IPS-NIHi7 (cell line): ENCODE measurements around the gene CCDC142.
"Not testable (repeated sequence)": the region's sequence is repeated elsewhere in the genome, so short reads cannot be mapped to it uniquely, and the experiment has no call there.

ENCODE experiments used
- DNase-seq: peaks from one replicate; pipeline ENCODE4 v3.0.0; 2012; ENCODE audit warnings: mixed read lengths; ENCODE audit errors: extremely low spot score

Gene CCDC142

DNA sequence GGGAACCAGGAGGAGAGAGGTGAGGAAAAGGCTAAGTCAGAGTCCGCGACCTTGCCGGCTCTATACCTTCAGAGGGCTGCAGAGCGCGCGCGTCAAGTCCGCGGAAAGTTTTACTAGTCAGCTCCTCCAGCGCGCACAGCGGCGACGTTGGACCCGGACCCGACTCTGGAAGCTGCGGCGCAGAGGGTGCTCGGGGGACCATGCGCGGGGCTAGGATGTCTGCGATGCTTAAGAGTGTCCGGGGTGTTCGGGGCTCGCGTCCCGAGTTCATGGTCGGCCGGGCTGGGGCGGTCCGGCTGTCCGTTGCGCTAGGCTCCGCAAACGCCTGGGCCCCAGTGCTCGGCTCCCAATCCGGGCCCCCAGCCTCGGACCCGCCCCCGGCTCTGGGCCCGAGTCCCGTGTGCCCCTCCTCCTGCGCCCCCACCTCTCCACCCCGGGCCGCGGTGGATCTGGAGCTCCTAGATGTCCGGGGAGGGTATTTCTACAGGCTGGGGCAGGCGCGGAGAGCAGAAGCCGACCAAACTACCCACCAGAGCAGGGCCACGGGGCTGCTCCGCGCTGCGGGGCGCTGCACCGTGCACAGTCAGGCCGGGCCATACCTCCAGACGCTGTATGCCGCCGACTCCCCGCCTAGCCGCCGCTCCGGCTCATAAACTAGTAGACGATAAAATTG, 16.6 kb upstream of the CCDC142 start, which contains the start of gene LBX2:
Gene LBX2, minus strand, starts transcription at position 337 of the 673 bp plus-strand sequence. Its CDS starts 66 bp downstream, at position 271.
- peak; percentile 29 for DNase-seq

DNA sequence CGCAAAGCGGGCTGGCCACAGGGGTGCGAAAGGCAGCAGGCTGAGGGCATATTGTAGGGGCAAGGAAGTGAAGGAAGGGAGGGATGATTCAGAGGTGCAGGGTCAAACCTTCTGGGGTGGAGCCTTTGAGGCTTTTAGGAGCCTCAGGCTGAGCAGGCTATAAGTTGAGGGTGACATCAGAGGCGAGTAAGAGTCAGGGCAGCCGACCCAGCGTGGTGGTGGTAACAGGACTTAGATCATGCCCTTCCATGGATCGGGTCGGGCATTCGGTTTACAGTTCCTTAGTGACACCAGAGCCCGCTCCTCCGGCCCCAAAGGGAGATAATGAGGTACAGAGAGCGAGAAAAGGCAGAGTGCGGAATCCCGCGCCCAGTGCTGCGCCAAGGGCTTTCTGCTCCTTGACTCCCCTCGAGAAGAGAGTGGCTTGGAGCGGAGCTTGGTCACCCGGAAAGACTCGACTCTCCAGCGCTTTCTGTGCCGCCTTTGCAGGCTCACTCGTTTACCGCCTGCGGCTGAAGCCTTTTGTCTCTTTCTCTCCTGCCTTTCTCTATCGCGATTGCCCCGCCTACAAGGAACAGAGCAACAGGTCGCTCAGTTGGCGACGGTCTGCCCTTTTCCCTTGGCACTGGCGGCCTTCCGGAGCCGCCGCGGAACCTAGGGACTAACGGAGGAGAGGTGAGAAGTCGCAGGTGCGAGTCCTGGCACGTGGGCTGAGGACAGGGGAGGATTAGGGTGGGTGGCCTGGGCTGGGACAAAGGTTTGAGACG, 15.9 kb upstream of the CCDC142 start:
- peak; percentile 45 for DNase-seq

GRCh38 chr2:74497777-74498499, 15.1 kb upstream of the CCDC142 start:
- peak; percentile 37 for DNase-seq

DNA sequence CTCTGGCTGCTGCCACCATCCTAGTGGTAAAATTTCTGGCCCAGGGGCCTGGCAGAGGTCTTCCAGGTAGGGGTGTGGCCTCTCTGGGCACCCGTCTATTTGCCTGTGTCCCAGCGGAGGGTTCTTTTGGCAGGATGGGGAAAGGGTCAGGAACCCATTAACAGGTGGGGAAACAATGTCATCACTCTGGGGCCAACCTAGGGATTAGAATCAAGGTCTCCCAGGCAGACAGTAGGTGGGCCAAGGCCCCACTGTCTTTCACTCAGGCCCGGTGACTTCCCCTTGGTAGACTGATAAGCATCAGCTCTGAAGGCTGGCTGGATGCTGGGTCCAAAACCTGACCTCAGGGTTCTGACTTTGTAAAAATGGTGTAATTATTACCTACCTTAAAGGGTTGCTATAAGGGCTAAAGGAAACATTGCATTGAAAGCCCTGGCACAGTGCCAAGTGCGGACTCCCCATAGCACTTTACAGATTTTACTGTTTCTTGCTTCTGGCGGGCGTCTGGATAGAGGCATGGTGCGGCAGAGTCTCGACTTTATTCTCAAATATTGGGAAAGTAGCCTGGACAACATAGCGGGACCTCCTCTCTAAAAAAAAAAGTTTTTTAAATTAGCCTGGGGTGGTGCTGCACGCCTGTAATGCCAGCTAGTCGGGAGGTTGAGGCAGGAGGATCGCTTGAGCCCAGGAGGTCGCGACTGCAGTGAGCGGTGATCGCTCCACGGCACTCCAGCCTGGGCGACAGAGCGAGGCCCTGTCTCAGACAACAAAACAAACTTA, 14.4 kb upstream of the CCDC142 start:
- no peak for DNase-seq

DNA sequence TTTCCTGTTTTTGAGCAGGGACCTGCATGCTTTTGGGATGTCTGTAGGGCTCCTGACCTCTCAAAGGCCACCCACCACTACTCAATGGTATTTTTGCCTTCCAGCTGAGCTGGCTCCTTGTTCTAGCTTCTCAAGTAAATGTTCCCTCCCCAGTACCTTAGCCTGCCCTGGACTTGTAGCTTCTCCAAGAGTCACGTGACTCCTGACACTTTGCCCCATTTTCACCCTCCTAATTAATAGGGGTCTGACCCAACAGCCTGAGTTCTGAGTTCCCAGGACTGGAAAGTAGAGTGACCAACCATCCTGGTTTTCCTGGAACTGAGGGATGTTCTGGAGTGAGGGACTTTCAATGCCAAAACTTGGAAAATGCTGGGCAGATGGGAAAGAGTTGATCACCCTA, 12.6 kb upstream of the CCDC142 start:
- DNase-seq = no peak

DNA sequence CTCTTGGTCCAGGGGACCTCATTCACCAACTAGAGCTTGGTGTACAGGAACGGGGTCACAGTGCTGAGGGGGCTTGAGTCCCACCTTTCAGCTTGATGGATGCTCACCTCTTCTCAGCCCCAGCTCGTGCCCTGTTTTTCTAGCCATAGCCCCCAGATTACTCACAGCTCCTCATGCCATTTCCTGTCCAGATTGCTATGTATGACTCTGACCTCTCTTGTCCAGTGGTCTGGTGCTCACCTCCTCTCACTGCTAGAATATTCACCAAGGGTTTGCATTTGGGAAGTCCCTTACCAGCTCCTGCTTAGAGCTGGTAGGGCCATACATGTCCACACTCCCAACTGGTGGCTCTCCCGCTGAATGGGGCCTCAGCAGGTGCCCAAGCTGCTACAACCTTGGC, 10.7 kb upstream of the CCDC142 start:
- no peak for DNase-seq

GRCh38 chr2:74491648-74492544, 9.1 kb upstream of the CCDC142 start:
- no peak for DNase-seq

GRCh38 chr2:74489906-74490305, 7.1 kb upstream of the CCDC142 start:
- DNase-seq = no peak

- DNase-seq = no peak
Observed at GRCh38 chr2:74488643-74489481, 6.1 kb upstream of the CCDC142 start.

DNA sequence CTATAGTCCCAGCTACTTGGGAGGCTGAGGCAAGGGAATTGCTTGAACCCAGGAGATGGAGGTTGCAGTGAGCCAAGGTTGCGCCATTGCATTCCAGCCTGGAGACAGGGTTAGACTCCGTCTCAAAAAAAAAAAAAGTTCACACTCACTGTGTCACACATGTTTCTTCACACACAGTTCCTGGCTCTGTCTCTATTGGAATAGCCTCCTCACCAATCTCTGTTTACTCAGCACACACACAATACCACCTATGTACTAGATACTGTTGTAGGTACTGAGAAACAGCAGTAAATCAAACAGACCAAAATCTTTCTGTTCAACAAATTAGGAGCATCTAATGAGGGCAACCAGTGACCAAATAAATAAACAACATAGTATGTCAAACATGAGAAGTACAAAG, 3.3 kb upstream of the CCDC142 start:
- DNase-seq = no peak

GRCh38 chr2:74483675-74484164, 922 bp upstream of the CCDC142 start:
- not testable (repeated sequence) for DNase-seq

DNA sequence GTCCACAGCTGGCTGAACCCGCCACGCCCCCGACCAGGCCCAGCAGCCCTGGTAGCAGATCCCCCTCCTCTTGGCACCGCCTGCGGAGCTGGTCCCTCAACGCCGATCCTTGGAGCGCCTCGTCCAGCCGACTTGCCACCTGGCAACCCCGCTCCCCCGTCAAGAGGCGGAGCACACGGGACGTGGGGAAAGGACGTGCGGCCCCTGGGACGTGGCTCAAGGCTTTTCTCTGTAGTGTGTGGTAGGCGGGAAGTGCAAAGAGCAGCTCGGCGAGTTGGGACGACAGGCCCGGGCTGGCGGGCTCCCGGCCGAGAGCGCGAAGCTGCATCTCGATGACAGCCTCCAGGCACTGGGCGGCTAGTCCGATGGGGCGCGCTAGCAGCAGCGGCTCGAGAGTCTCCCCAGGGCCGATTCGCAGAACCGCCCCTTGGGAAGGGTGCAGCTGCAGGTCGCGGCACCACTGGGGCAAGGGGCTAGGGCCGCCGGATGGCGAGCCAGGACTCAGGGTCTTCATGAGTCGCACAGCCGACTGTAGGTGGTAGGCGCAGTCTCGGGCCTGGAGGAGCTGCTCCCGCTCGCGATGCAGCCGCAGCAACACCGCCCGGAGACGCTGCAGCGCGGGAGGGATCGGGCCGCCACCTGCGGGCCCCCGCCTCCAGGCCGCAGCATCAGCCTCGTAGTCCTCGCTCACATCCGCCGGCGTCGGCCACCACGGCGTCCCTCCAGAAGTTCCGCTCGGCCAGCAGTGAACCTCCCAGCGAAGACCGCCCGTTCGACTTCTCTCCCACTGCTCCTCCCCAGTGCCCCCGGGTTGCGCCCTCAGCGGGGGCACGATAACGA, 617 bp downstream of the CCDC142 start:
- peak; percentile 46 for DNase-seq

- no peak for DNase-seq
Observed at GRCh38 chr2:74481431-74481830, 1.4 kb downstream of the CCDC142 start.

- DNase-seq = peak; percentile 36
Observed at GRCh38 chr2:74474899-74475298, 7.9 kb downstream of the CCDC142 start.

DNA sequence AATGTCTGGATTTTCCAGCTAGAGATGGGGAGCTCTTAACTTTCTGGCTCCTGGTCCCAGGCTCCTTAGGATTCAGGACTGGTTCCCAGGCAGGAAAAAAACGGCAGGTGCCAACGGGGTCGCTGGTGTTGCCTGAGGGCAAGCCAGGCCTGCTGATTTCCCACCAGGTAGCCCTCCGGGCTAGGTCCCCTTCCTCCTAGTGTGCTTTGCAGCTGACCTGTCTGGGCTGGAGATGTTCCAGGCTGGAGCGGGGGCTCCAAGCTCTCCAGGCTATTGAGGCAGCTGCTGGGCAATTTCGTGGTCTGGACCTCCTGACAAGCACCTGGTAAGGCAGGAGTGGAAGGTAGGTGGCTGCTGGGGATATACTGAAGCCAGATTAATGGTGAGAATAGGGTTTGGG, 8.3 kb downstream of the CCDC142 start:
- no peak for DNase-seq

- no peak for DNase-seq
Observed at GRCh38 chr2:74472945-74473258, 9.9 kb downstream of the CCDC142 start.

DNA sequence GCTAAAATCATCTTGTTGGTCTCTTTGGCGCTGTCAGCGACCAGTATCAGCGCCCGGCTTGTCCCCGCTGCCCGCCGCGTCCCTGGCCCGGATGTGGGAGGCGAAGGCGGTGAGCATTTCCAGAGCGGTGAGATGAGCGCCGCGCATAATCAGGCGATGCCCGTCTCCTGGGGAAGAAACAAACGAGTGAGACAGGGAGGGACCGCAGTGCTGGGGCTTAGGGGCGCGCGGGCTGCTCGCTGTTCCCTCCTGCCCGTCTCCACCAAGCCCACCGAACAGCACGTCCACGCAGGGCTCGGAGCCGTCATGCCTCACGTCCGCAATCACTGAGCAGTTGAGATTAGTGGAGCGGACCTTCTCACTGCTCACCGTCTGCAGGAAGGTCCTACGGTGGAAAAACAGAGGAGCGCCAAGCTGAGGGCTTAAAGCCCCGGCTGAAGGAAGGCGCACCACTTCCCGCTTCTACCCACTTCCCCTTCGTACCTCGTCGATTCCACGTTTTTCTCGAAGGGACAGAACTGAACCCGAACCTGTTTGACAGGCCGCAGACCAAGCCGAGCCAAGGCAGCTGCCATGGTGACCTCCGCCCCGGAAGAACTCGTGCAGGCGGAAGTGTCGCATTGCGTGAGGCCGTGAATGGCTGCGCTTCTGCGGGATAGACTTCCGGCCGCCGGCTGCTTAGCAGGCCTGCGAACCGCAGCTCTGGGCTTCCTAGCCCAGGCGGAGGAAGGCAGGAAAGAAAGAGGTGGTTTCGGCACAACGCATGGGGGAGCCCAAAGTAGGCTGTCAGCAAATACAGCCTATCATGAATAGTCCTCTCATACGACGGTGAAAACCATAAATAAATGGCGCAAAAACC, 10.5 kb downstream of the CCDC142 start, which contains the start of gene MRPL53:
Gene MRPL53, minus strand, starts transcription at position 595 of the 859 bp plus-strand sequence. Its CDS starts 20 bp downstream, at position 575.
- peak; percentile 80 for DNase-seq
